SK-N-SH treated with all-trans-retinoic acid at 6 μM for 48 hours (cell line): ENCODE measurements around the gene ZNF319.
"Not testable (repeated sequence)": the region's sequence is repeated elsewhere in the genome, so short reads cannot be mapped to it uniquely, and the experiment has no call there.

Source experiments
- ATAC-seq: fragments of 200-7000 bp; cut with Tn5 transposase; 3 replicates; pipeline ENCODE4 v1.9.1; 2020; ENCODE audit warnings: mild to moderate bottlenecking, moderate library complexity
- ARNTL ChIP-seq: fragments of 450-650 bp; formaldehyde crosslinking; IDR thresholded peaks from 2 replicates; pipeline ENCODE4 v1.5.0; 2020; ENCODE audit warnings: low read depth, mild to moderate bottlenecking, moderate library complexity, borderline replicate concordance
- BACH2 ChIP-seq: fragments of 250-450 bp; sonication (Bioruptor Pico); IDR thresholded peaks from 2 replicates; pipeline ENCODE4 v1.9.0; 2021; ENCODE audit warnings: mild to moderate bottlenecking, borderline replicate concordance
- CSDC2 ChIP-seq: fragments of 250-450 bp; sonication (Bioruptor Pico); IDR thresholded peaks from 2 replicates; pipeline ENCODE4 v1.5.0; 2020; ENCODE audit warnings: mild to moderate bottlenecking, moderate library complexity
- ESRRG ChIP-seq: fragments of 250-450 bp; sonication (Bioruptor Pico); IDR thresholded peaks from 2 replicates; pipeline ENCODE4 v1.6.1; 2021; ENCODE audit warnings: mild to moderate bottlenecking
- GLIS3 ChIP-seq: fragments of 250-450 bp; sonication (Bioruptor Pico); IDR thresholded peaks from 2 replicates; pipeline ENCODE4 v1.5.0; 2020; ENCODE audit warnings: mild to moderate bottlenecking, moderate library complexity
- ISL1 ChIP-seq: fragments of 250-450 bp; sonication (Bioruptor Pico); IDR thresholded peaks from 2 replicates; pipeline ENCODE4 v2.1.2; 2022; ENCODE audit warnings: mild to moderate bottlenecking, moderate library complexity
- OSR1 ChIP-seq: fragments of 250-450 bp; sonication (Bioruptor Pico); IDR thresholded peaks from 2 replicates; pipeline ENCODE4 v1.8.0; 2022; ENCODE audit warnings: moderate library complexity, mild to moderate bottlenecking, inconsistent platforms
- PPARA ChIP-seq: fragments of 250-450 bp; sonication (Bioruptor Pico); IDR thresholded peaks from 2 replicates; pipeline ENCODE4 v1.5.0; 2020; ENCODE audit warnings: mild to moderate bottlenecking, borderline replicate concordance
- RARB ChIP-seq: fragments of 250-450 bp; sonication (Bioruptor Pico); IDR thresholded peaks from 2 replicates; pipeline ENCODE4 v1.8.0; 2021; ENCODE audit warnings: mild to moderate bottlenecking, moderate library complexity
- TCF4 ChIP-seq: fragments of 250-450 bp; sonication (Bioruptor Pico); IDR thresholded peaks from 2 replicates; pipeline ENCODE4 v1.8.0; 2021; ENCODE audit warnings: mild to moderate bottlenecking, moderate library complexity, borderline replicate concordance
- TOX ChIP-seq: fragments of 250-450 bp; sonication (Bioruptor Pico); IDR thresholded peaks from 2 replicates; pipeline ENCODE4 v1.8.0; 2021; ENCODE audit warnings: mild to moderate bottlenecking, moderate library complexity, borderline replicate concordance
- ZC3H10 ChIP-seq: fragments of 250-450 bp; sonication (Bioruptor Pico); IDR thresholded peaks from 2 replicates; pipeline ENCODE4 v1.5.1; 2021; ENCODE audit warnings: mild to moderate bottlenecking, moderate library complexity
- ZFP3 ChIP-seq: fragments of 250-450 bp; sonication (Bioruptor Pico); IDR thresholded peaks from 2 replicates; pipeline ENCODE4 v1.5.0; 2020; ENCODE audit warnings: mild to moderate bottlenecking, moderate library complexity
- ZFP30 ChIP-seq: fragments of 450-650 bp; formaldehyde crosslinking; IDR thresholded peaks from 2 replicates; pipeline ENCODE4 v1.5.0; 2022; ENCODE audit warnings: mild to moderate bottlenecking, moderate library complexity
- ZNF565 ChIP-seq: fragments of 450-650 bp; formaldehyde crosslinking; conservative IDR thresholded peaks from 2 replicates; pipeline ENCODE4 v1.5.0; 2020; ENCODE audit warnings: low read depth, mild to moderate bottlenecking, moderate library complexity
- ZNF70 ChIP-seq: fragments of 450-650 bp; formaldehyde crosslinking; IDR thresholded peaks from 2 replicates; pipeline ENCODE4 v1.5.0; 2020; ENCODE audit warnings: mild to moderate bottlenecking, moderate library complexity
- ZNF8 ChIP-seq: fragments of 450-650 bp; formaldehyde crosslinking; IDR thresholded peaks from 2 replicates; pipeline ENCODE4 v1.5.0; 2020; ENCODE audit warnings: mild to moderate bottlenecking, moderate library complexity
- TF ChIP-seq, protein P1 (sequence below): fragments of 250-450 bp; sonication (Bioruptor Pico); IDR thresholded peaks from 2 replicates; pipeline ENCODE4 v1.8.0; 2021; ENCODE audit warnings: low read depth, mild to moderate bottlenecking, moderate library complexity, borderline replicate concordance
- TF ChIP-seq, protein P2 (sequence below): fragments of 250-450 bp; sonication (Bioruptor Pico); IDR thresholded peaks from 2 replicates; pipeline ENCODE4 v1.8.0; 2020; ENCODE audit warnings: mild to moderate bottlenecking, moderate library complexity, borderline replicate concordance
- TF ChIP-seq, protein P3 (sequence below): fragments of 250-450 bp; sonication (Bioruptor Pico); IDR thresholded peaks from 2 replicates; pipeline ENCODE4 v1.5.1; 2021; ENCODE audit warnings: mild to moderate bottlenecking, moderate library complexity

Gene ZNF319

DNA sequence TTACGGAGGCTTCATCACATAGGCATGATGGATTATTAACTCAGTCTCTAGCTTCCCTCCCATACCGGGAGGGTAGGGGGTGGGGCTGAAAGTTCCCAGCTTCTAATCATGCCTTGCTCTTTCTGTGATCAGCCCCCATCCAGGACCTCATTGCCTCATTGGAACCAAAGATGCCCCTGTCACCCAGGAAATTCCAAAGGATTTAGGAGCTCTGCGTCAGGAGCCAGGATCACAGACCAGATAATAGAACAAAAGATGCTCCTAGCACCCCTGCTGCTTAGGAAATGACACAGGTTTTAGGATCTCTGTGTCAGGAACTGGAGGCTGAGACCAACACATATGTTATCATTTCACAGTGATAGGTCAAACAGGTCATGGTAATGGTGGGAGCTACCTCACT is 10.4 kb upstream of the ZNF319 start:
- TF ChIP-seq ZNF565 (CRISPR knock-in tag) (no peak), RARB (CRISPR knock-in tag) (no peak), TCF4 (CRISPR knock-in tag) (no peak), ZFP30 (CRISPR knock-in tag) (no peak), ISL1 (CRISPR knock-in tag) (no peak), GLIS3 (no peak), ZNF70 (no peak)
- TF ChIP-seq, protein P1, sequence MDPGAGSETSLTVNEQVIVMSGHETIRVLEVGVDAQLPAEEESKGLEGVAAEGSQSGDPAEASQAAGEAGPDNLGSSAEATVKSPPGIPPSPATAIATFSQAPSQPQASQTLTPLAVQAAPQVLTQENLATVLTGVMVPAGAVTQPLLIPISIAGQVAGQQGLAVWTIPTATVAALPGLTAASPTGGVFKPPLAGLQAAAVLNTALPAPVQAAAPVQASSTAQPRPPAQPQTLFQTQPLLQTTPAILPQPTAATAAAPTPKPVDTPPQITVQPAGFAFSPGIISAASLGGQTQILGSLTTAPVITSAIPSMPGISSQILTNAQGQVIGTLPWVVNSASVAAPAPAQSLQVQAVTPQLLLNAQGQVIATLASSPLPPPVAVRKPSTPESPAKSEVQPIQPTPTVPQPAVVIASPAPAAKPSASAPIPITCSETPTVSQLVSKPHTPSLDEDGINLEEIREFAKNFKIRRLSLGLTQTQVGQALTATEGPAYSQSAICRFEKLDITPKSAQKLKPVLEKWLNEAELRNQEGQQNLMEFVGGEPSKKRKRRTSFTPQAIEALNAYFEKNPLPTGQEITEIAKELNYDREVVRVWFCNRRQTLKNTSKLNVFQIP, result no peak

DNA sequence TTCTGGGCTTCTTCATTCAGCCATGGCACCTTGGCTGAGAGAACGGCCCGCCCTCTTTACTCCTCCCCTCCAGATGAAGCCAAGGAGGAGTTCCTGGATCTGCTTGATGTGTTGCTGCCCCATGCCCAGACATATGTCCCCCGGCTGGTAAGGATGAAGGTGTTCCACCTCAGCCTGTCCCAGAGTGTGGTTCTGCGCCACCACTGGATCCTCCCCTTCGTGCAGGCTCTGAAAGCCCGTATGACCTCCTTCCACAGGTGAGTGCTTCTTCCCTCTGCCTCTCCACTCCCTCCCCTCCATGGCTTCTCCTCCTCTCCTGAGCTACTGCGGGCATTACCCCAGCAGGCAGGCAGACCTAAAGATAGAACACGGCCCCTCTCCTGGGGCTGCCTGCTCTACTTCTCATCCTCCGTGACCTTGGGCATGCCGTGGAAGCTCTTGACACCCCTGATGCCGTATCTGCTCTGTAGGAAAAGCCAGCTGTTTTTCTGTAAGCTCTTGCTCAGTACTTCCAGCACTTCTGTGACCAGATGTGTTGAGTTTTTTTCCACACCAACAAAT is 9.5 kb upstream of the ZNF319 start:
- ATAC-seq, result no peak
- TF ChIP-seq ZC3H10 (no peak), ZNF8 (CRISPR knock-in tag) (no peak), ZNF565 (CRISPR knock-in tag) (no peak)

More for the DNA sequence above, 10.4 kb upstream of the ZNF319 start:
- no peak for ATAC-seq

GRCh38 chr16:58004736-58005135 is 4.3 kb upstream of the ZNF319 start:
- not testable (repeated sequence) for ATAC-seq

GRCh38 chr16:58002936-58003335 is 2.5 kb upstream of the ZNF319 start:
- ATAC-seq, result no peak

DNA sequence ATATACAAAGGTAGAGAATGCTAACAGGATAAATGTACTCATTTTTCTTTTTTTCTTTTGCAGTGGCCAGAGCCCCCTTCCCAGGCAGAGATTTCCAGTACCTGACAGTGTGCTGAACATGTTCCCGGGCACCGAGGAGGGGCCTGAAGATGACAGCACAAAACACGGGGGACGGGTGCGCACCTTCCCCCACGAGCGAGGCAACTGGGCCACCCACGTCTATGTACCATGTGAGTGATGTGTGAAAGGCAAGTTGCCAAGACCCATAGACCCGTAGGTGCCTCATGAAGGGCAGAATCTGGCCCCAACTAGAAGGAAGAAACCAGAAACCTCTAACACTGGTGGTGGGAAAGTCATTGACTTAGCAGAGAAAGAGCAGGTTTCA is 1.9 kb upstream of the ZNF319 start:
- ATAC-seq, result no peak
- TF ChIP-seq RARB (CRISPR knock-in tag) (no peak), ARNTL (CRISPR knock-in tag) (no peak), ZNF70 (no peak), CSDC2 (CRISPR knock-in tag) (no peak), ZNF565 (CRISPR knock-in tag) (no peak), OSR1 (CRISPR knock-in tag) (no peak), ZC3H10 (no peak), ZNF8 (CRISPR knock-in tag) (no peak), ZFP3 (CRISPR knock-in tag) (no peak), BACH2 (CRISPR knock-in tag) (no peak), ZFP30 (CRISPR knock-in tag) (no peak), ESRRG (CRISPR knock-in tag) (no peak), TOX (CRISPR knock-in tag) (no peak), GLIS3 (no peak), ISL1 (CRISPR knock-in tag) (no peak), PPARA (no peak)
- TF ChIP-seq, protein P2, sequence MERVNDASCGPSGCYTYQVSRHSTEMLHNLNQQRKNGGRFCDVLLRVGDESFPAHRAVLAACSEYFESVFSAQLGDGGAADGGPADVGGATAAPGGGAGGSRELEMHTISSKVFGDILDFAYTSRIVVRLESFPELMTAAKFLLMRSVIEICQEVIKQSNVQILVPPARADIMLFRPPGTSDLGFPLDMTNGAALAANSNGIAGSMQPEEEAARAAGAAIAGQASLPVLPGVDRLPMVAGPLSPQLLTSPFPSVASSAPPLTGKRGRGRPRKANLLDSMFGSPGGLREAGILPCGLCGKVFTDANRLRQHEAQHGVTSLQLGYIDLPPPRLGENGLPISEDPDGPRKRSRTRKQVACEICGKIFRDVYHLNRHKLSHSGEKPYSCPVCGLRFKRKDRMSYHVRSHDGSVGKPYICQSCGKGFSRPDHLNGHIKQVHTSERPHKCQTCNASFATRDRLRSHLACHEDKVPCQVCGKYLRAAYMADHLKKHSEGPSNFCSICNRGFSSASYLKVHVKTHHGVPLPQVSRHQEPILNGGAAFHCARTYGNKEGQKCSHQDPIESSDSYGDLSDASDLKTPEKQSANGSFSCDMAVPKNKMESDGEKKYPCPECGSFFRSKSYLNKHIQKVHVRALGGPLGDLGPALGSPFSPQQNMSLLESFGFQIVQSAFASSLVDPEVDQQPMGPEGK (CRISPR knock-in tag), result no peak
- TF ChIP-seq, protein P1, result no peak

More at GRCh38 chr16:58002936-58003335, 2.5 kb upstream of the ZNF319 start:
- no peak for TF ChIP-seq ZNF8 (CRISPR knock-in tag)
- TF ChIP-seq ISL1 (CRISPR knock-in tag), result no peak
- TF ChIP-seq, protein P3, sequence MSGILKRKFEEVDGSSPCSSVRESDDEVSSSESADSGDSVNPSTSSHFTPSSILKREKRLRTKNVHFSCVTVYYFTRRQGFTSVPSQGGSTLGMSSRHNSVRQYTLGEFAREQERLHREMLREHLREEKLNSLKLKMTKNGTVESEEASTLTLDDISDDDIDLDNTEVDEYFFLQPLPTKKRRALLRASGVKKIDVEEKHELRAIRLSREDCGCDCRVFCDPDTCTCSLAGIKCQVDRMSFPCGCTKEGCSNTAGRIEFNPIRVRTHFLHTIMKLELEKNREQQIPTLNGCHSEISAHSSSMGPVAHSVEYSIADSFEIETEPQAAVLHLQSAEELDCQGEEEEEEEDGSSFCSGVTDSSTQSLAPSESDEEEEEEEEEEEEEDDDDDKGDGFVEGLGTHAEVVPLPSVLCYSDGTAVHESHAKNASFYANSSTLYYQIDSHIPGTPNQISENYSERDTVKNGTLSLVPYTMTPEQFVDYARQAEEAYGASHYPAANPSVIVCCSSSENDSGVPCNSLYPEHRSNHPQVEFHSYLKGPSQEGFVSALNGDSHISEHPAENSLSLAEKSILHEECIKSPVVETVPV (CRISPR knock-in tag), result no peak
- no peak for TF ChIP-seq ZFP30 (CRISPR knock-in tag)
- no peak for TF ChIP-seq PPARA
- no peak for TF ChIP-seq ZNF565 (CRISPR knock-in tag)
- TF ChIP-seq ZNF70, result no peak
- TF ChIP-seq TOX (CRISPR knock-in tag), result no peak
- no peak for TF ChIP-seq ESRRG (CRISPR knock-in tag)
